Effector memory CD4-positive, alpha-beta T cell (primary cell): ENCODE results near the gene THRSP.

Experiments
- DNase-seq, 3 donors: peaks; one replicate each; pipeline ENCODE4 v3.0.0-alpha.2; 2020
- H3K27ac ChIP-seq: 2 replicates; pipeline ENCODE4 v1.7.0; 2013; ENCODE audit warnings: mild to moderate bottlenecking, low read length, moderate library complexity; ENCODE audit not compliant: insufficient read depth, poor library complexity, severe bottlenecking
- H3K27me3 ChIP-seq: replicated peaks from 2 replicates; pipeline ENCODE4 v1.7.0; 2013; ENCODE audit warnings: mild to moderate bottlenecking, low read length; ENCODE audit not compliant: insufficient read depth, control insufficient read depth, poor library complexity, severe bottlenecking
- H3K36me3 ChIP-seq: 2 replicates; pipeline ENCODE4 v1.7.0; 2013; ENCODE audit warnings: mild to moderate bottlenecking, low read length, moderate library complexity; ENCODE audit not compliant: control insufficient read depth, insufficient read depth
- H3K4me1 ChIP-seq: 2 replicates; pipeline ENCODE4 v1.7.0; 2013; ENCODE audit warnings: low read length, mild to moderate bottlenecking; ENCODE audit not compliant: control insufficient read depth, insufficient read depth, poor library complexity, severe bottlenecking
- H3K4me3 ChIP-seq: 2 replicates; pipeline ENCODE4 v1.7.0; 2013; ENCODE audit warnings: low read length, low read depth, mild to moderate bottlenecking; ENCODE audit not compliant: insufficient read depth, poor library complexity, severe bottlenecking
- H3K9me3 ChIP-seq: 2 replicates; pipeline ENCODE4 v1.7.0; 2013; ENCODE audit warnings: mild to moderate bottlenecking, low read length, moderate library complexity; ENCODE audit not compliant: control insufficient read depth

The THRSP gene

GRCh38 chr11:78061921-78062311, 1.7 kb upstream of the THRSP start:
- H3K9me3 ChIP-seq, result no peaks in the 10 kb centered on the region
- H3K4me1 ChIP-seq, result no peaks in the 10 kb centered on the region
- no peak for DNase-seq
- H3K36me3 ChIP-seq, result no peaks in the 10 kb centered on the region
- no peak overlapping the region for H3K27ac ChIP-seq
- no peak overlapping the region for H3K4me3 ChIP-seq
- no peaks in the 10 kb centered on the region for H3K27me3 ChIP-seq

GRCh38 chr11:78062671-78063070, 990 bp upstream of the THRSP start:
- no peak for DNase-seq
- H3K27ac ChIP-seq, result no peak overlapping the region
- no peaks in the 10 kb centered on the region for H3K27me3 ChIP-seq
- no peaks in the 10 kb centered on the region for H3K4me1 ChIP-seq
- no peaks in the 10 kb centered on the region for H3K9me3 ChIP-seq
- H3K36me3 ChIP-seq, result no peaks in the 10 kb centered on the region
- no peak overlapping the region for H3K4me3 ChIP-seq

GRCh38 chr11:78065203-78065602, 1.5 kb downstream of the THRSP start:
- DNase-seq, result no peak
- no peaks in the 10 kb centered on the region for H3K27me3 ChIP-seq
- no peak overlapping the region for H3K27ac ChIP-seq
- H3K9me3 ChIP-seq, result no peaks in the 10 kb centered on the region
- H3K4me3 ChIP-seq, result no peak overlapping the region
- no peaks in the 10 kb centered on the region for H3K4me1 ChIP-seq
- peaks cover 16% of the 10 kb centered on the region for H3K36me3 ChIP-seq

- no peak overlapping the region for H3K27ac ChIP-seq
- DNase-seq, result no peak
- no peak overlapping the region for H3K4me3 ChIP-seq
- H3K27me3 ChIP-seq, result no peaks in the 10 kb centered on the region
- H3K4me1 ChIP-seq, result no peaks in the 10 kb centered on the region
- H3K9me3 ChIP-seq, result no peaks in the 10 kb centered on the region
- peaks cover 25% of the 10 kb centered on the region for H3K36me3 ChIP-seq
Measured at GRCh38 chr11:78066471-78066870, 2.8 kb downstream of the THRSP start.

GRCh38 chr11:78067704-78068103, 4.0 kb downstream of the THRSP start:
- no peak for DNase-seq
- Histone ChIP-seq H3K27me3 (no peaks in the 10 kb centered on the region), H3K9me3 (no peaks in the 10 kb centered on the region), H3K36me3 (peaks cover 29% of the 10 kb centered on the region), H3K4me3 (no peak overlapping the region), H3K27ac (no peak overlapping the region), H3K4me1 (no peaks in the 10 kb centered on the region)

GRCh38 chr11:78069465-78069864, 5.8 kb downstream of the THRSP start:
- no peaks in the 10 kb centered on the region for H3K4me1 ChIP-seq
- H3K27me3 ChIP-seq, result no peaks in the 10 kb centered on the region
- no peak overlapping the region for H3K27ac ChIP-seq
- H3K9me3 ChIP-seq, result no peaks in the 10 kb centered on the region
- no peak for DNase-seq
- H3K4me3 ChIP-seq, result no peak overlapping the region
- peaks cover 29% of the 10 kb centered on the region for H3K36me3 ChIP-seq

GRCh38 chr11:78070621-78071020, 7.0 kb downstream of the THRSP start:
- no peak for DNase-seq
- H3K9me3 ChIP-seq, result no peaks in the 10 kb centered on the region
- H3K4me1 ChIP-seq, result no peaks in the 10 kb centered on the region
- peaks cover 29% of the 10 kb centered on the region for H3K36me3 ChIP-seq
- H3K4me3 ChIP-seq, result no peak overlapping the region
- no peak overlapping the region for H3K27ac ChIP-seq
- H3K27me3 ChIP-seq, result no peaks in the 10 kb centered on the region

GRCh38 chr11:78071717-78072116, 8.1 kb downstream of the THRSP start:
- Histone ChIP-seq H3K36me3 (peaks cover 29% of the 10 kb centered on the region), H3K4me1 (peaks cover 5% of the 10 kb centered on the region), H3K4me3 (no peak overlapping the region), H3K27ac (no peak overlapping the region), H3K9me3 (no peaks in the 10 kb centered on the region), H3K27me3 (no peaks in the 10 kb centered on the region)
- no peak for DNase-seq

GRCh38 chr11:78072455-78072854, 8.8 kb downstream of the THRSP start:
- peaks cover 9% of the 10 kb centered on the region for H3K4me1 ChIP-seq
- H3K9me3 ChIP-seq, result no peaks in the 10 kb centered on the region
- DNase-seq, result no peak
- no peak overlapping the region for H3K4me3 ChIP-seq
- H3K27ac ChIP-seq, result no peak overlapping the region
- no peaks in the 10 kb centered on the region for H3K27me3 ChIP-seq
- peaks cover 29% of the 10 kb centered on the region for H3K36me3 ChIP-seq

GRCh38 chr11:78074756-78075155, 11.1 kb downstream of the THRSP start:
- no peak for DNase-seq
- Histone ChIP-seq H3K36me3 (peaks cover 16% of the 10 kb centered on the region), H3K27ac (no peak overlapping the region), H3K4me3 (no peak overlapping the region), H3K9me3 (no peaks in the 10 kb centered on the region), H3K4me1 (peaks cover 25% of the 10 kb centered on the region), H3K27me3 (no peaks in the 10 kb centered on the region)
